OCI-LY7 (cell line): ENCODE results near the gene SPATA31E1. TPM values are rescaled to one million over a fixed set of nuclear protein-coding genes. Genes with fewer than 3 reads are reported as not detected.

Experiments
- BruUV-seq: library from RNA; stranded (reverse); fragments of 400-500 nt; replicated peaks from 2 replicates; lab custom pipeline; 2021; lab: Mats Ljungman, UMichigan
- CTCF ChIA-PET: fragments of 300-600 bp; sonication (Branson Sonifier 250); formaldehyde crosslinking; loops from one replicate; lab custom pipeline; 2022; ENCODE audit warnings: antibody characterized with exemption; ENCODE audit not compliant: unreplicated experiment; lab: Charles Lee
- POLR2A ChIA-PET: fragments of 300-600 bp; sonication (Branson Sonifier 250); formaldehyde crosslinking; loops from one replicate; lab custom pipeline; 2022; ENCODE audit warnings: antibody characterized with exemption; lab: Charles Lee
- DNase-seq: peaks from one replicate; pipeline ENCODE4 v3.0.0-alpha.2; 2015; ENCODE audit warnings: low spot score
- H2AFZ ChIP-seq: fragments of 200-600 bp; sonication (generic), shearing (Covaris generic); 2 replicates; pipeline ENCODE4 v1.6.1; 2014; ENCODE audit warnings: mild to moderate bottlenecking, antibody characterized with exemption, low read length, moderate library complexity
- H3K27ac ChIP-seq: fragments of 200-600 bp; sonication (generic); 2 replicates; pipeline ENCODE4 v1.5.1; 2014; ENCODE audit warnings: mixed run types, low read depth, mild to moderate bottlenecking, moderate library complexity, low read length, inconsistent platforms; ENCODE audit not compliant: poor library complexity, severe bottlenecking
- H3K36me3 ChIP-seq: fragments of 200-600 bp; sonication (generic); 2 replicates; pipeline ENCODE4 v1.6.1; 2014; ENCODE audit warnings: mild to moderate bottlenecking, antibody characterized with exemption, low read length, moderate library complexity, mixed read lengths; ENCODE audit not compliant: insufficient read depth
- H3K4me1 ChIP-seq: fragments of 200-600 bp; sonication (generic); 2 replicates; pipeline ENCODE4 v1.5.1; 2014; ENCODE audit warnings: mild to moderate bottlenecking, low read length; ENCODE audit not compliant: insufficient read depth, poor library complexity, severe bottlenecking
- H3K4me2 ChIP-seq: fragments of 200-600 bp; sonication (generic); 2 replicates; pipeline ENCODE4 v1.6.1; 2014; ENCODE audit warnings: mild to moderate bottlenecking, low read length
- H3K4me3 ChIP-seq: fragments of 200-600 bp; sonication (generic); 2 replicates; pipeline ENCODE4 v1.5.1; 2014; ENCODE audit warnings: mild to moderate bottlenecking, low read depth, low read length; ENCODE audit not compliant: poor library complexity, severe bottlenecking
- H3K79me2 ChIP-seq: fragments of 200-600 bp; sonication (generic); 2 replicates; pipeline ENCODE4 v1.6.1; 2016; ENCODE audit warnings: low read depth, mild to moderate bottlenecking, low read length, moderate library complexity, mixed read lengths; ENCODE audit not compliant: insufficient read depth
- H3K9me2 ChIP-seq: fragments of 200-600 bp; sonication (generic); 2 replicates; pipeline ENCODE4 v1.6.1; 2016; ENCODE audit warnings: mild to moderate bottlenecking, low read length, mixed read lengths; ENCODE audit not compliant: insufficient read depth
- H3K9me3 ChIP-seq: fragments of 200-600 bp; sonication (generic); 2 replicates; pipeline ENCODE4 v1.6.1; 2014; ENCODE audit warnings: mild to moderate bottlenecking, mixed run types, low read length, mixed read lengths
- H4K20me1 ChIP-seq: fragments of 200-600 bp; sonication (generic); 2 replicates; pipeline ENCODE4 v1.6.1; 2014; ENCODE audit warnings: mild to moderate bottlenecking, antibody characterized with exemption, low read length, moderate library complexity, mixed read lengths; ENCODE audit not compliant: insufficient read depth
- EZH2phosphoT487 ChIP-seq: fragments of 200-600 bp; sonication (generic); IDR thresholded peaks from 2 replicates; pipeline ENCODE4 v1.6.1; 2018; ENCODE audit warnings: low read depth, borderline replicate concordance, mild to moderate bottlenecking, mixed run types, antibody characterized with exemption, low read length, moderate library complexity, mixed read lengths
- intact Hi-C: fragments of 100-400 bp; cut with micrococcal nuclease; formaldehyde crosslinking; loops from one replicate; pipeline ENCODE4 v1.10.0; 2022; ENCODE audit not compliant: unreplicated experiment
- total RNA-seq, 2 experiments: library from RNA; depleted of rRNA in 1 of 2; stranded (reverse); fragments of >200 nt in 1 of 2; shearing (Covaris generic) in 1 of 2; gene quantifications; 2 replicates each; pipeline ENCODE4 v1.2.3, GENCODE V29; 2014 to 2022
- TF ChIP-seq, protein P1 (sequence below): fragments of 200-600 bp; sonication (generic); conservative IDR thresholded peaks from 2 replicates; pipeline ENCODE4 v1.5.1; 2014; ENCODE audit warnings: mild to moderate bottlenecking, antibody characterized with exemption, low read length, moderate library complexity, mixed read lengths

The SPATA31E1 gene
- total RNA-seq, 2 experiments from 2014 or later = not detected

GRCh38 chr9:87880116-87880515, 2.6 kb upstream of the SPATA31E1 start:
- H3K4me3 ChIP-seq = no peak overlapping the region
- no peaks in the 10 kb centered on the region for H3K79me2 ChIP-seq
- BruUV-seq = no TSS peak
- ChIA-PET CTCF (no interaction called here), POLR2A (no interaction called here)
- no peak for DNase-seq
- no peaks in the 10 kb centered on the region for H3K4me1 ChIP-seq
- no peak overlapping the region for H3K4me2 ChIP-seq
- H2AFZ ChIP-seq = no peak overlapping the region
- H3K27ac ChIP-seq = no peak overlapping the region
- intact Hi-C loops = no loop called here
- no peaks in the 10 kb centered on the region for H3K9me2 ChIP-seq
- H3K36me3 ChIP-seq = no peaks in the 10 kb centered on the region
- H4K20me1 ChIP-seq = no peaks in the 10 kb centered on the region
- TF ChIP-seq, protein P1, sequence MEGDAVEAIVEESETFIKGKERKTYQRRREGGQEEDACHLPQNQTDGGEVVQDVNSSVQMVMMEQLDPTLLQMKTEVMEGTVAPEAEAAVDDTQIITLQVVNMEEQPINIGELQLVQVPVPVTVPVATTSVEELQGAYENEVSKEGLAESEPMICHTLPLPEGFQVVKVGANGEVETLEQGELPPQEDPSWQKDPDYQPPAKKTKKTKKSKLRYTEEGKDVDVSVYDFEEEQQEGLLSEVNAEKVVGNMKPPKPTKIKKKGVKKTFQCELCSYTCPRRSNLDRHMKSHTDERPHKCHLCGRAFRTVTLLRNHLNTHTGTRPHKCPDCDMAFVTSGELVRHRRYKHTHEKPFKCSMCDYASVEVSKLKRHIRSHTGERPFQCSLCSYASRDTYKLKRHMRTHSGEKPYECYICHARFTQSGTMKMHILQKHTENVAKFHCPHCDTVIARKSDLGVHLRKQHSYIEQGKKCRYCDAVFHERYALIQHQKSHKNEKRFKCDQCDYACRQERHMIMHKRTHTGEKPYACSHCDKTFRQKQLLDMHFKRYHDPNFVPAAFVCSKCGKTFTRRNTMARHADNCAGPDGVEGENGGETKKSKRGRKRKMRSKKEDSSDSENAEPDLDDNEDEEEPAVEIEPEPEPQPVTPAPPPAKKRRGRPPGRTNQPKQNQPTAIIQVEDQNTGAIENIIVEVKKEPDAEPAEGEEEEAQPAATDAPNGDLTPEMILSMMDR = no peak
- TF ChIP-seq EZH2phosphoT487 = no peak
- no peaks in the 10 kb centered on the region for H3K9me3 ChIP-seq

DNA sequence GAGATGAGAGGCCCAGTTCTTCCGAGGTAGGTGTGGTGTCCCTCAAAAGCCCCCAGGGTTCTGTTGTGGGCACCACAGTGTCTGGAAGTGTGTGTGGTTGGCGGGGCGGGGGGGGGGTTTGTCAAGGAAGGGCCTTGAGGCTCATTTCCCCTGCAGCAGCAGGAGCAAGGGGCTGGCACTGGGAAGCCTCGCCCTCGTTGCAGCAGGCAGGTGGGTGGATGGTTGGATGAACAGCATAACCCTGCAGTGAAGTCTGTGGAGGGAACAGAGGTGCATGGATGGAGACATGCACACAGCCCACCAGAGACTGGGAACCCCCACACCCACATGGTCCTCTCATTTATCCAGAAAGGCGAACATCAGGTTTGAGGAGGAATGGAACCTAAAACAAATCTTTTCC, 2.0 kb upstream of the SPATA31E1 start:
- no peak overlapping the region for H3K27ac ChIP-seq
- no peak overlapping the region for H3K4me2 ChIP-seq
- no peak overlapping the region for H3K4me3 ChIP-seq
- intact Hi-C loops = no loop called here
- ChIA-PET CTCF (no interaction called here), POLR2A (no interaction called here)
- no peaks in the 10 kb centered on the region for H3K9me3 ChIP-seq
- BruUV-seq = no TSS peak
- no peaks in the 10 kb centered on the region for H3K4me1 ChIP-seq
- no peak for DNase-seq
- no peak for TF ChIP-seq EZH2phosphoT487
- TF ChIP-seq, protein P1 = no peak
- no peaks in the 10 kb centered on the region for H3K9me2 ChIP-seq
- no peak overlapping the region for H2AFZ ChIP-seq
- no peaks in the 10 kb centered on the region for H4K20me1 ChIP-seq
- H3K36me3 ChIP-seq = no peaks in the 10 kb centered on the region
- H3K79me2 ChIP-seq = no peaks in the 10 kb centered on the region

DNA sequence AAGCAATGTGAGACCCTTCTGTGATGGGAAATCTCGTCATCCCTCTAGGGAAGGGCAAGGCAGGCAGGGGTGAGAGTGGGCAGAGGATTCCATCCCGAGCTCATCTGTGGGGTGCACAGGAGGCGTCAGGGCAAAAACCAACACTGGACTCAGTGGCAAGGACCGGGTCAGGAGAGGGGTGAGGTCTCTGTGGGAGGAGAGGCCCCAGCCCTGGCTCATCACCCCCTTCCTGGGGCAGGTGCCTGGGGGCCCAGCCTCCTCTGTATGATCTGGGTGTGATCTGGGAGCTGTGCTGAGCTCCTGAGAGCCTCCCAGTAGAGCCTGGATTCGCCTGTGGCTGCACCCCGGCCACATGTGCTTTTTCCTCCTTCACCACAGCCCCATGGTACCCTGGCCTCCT, 597 bp downstream of the SPATA31E1 start:
- BruUV-seq = no TSS peak
- DNase-seq = no peak
- TF ChIP-seq, protein P1 = no peak
- no peak for TF ChIP-seq EZH2phosphoT487
- Histone ChIP-seq H4K20me1 (no peaks in the 10 kb centered on the region), H3K79me2 (no peaks in the 10 kb centered on the region), H3K27ac (no peak overlapping the region), H2AFZ (no peak overlapping the region), H3K9me3 (no peaks in the 10 kb centered on the region), H3K9me2 (no peaks in the 10 kb centered on the region), H3K4me1 (no peaks in the 10 kb centered on the region), H3K4me2 (no peak overlapping the region), H3K36me3 (no peaks in the 10 kb centered on the region), H3K4me3 (no peak overlapping the region)
- ChIA-PET CTCF (no interaction called here), POLR2A (no interaction called here)
- intact Hi-C loops = no loop called here
